AG10803 (cell line): ENCODE data around the gene ZNF148.

Source experiments
- DNase-seq: peaks from one replicate; pipeline ENCODE4 v3.0.0; 2010; ENCODE audit warnings: low read depth
- H3K4me3 ChIP-seq: 2 replicates; pipeline ENCODE4 v1.5.1; 2011; ENCODE audit warnings: mild to moderate bottlenecking, low read length, control low read depth
- CTCF ChIP-seq: conservative IDR thresholded peaks from 2 replicates; pipeline ENCODE4 v1.5.1; 2011; ENCODE audit warnings: mild to moderate bottlenecking, low read length, control low read depth, inconsistent platforms

The ZNF148 gene

GRCh38 chr3:125177746-125178145 is 197.4 kb downstream of the ZNF148 start:
- no peak for TF ChIP-seq CTCF

More at GRCh38 chr3:125177746-125178145, 197.4 kb downstream of the ZNF148 start:
- DNase-seq: no peak
- H3K4me3 ChIP-seq: no peak overlapping the region
